ENCODE measurements around the gene DKKL1. TPM values are rescaled to one million over a fixed set of nuclear protein-coding genes. Genes with fewer than 3 reads are reported as not detected.

DKKL1 gene
- total and polyA plus RNA-seq, 2 experiments from 2014 or later, result 2.2 to 6.0 TPM

GRCh38 chr19:49340865-49341718 lies 22.6 kb upstream of the DKKL1 start:
- Histone ChIP-seq H3K27me3 (no peaks in the 10 kb centered on the region), H3K4me1 (ENCODE audit: insufficient read depth) (no peaks in the 10 kb centered on the region), H3K79me2 (no peaks in the 10 kb centered on the region), H2AFZ (no peak overlapping the region), H4K20me1 (ENCODE audit: insufficient read depth, poor library complexity, severe bottlenecking) (peaks cover 7% of the 10 kb centered on the region), H3K27ac (no peak overlapping the region), H3K9me2 (replicated peaks; ENCODE audit: insufficient read depth) (no peaks in the 10 kb centered on the region), H3K36me3 (replicated peaks; ENCODE audit: insufficient read depth, low read depth) (no peaks in the 10 kb centered on the region), H3K4me3 (no peak overlapping the region), H3K4me2 (no peak overlapping the region), H3K9me3 (ENCODE audit: low read depth) (no peaks in the 10 kb centered on the region)
- 96% methylated on average over 11 of the region's 11 CpGs for WGBS (ENCODE audit: low lambda C conversion rate, missing lambda C conversion rate)
- DNase-seq (ENCODE audit: low spot score), result no peak
- TF ChIP-seq CTCF (IDR thresholded peaks at IDR 0.05; ENCODE audit: poor library complexity), result no peak
- no peak for TF ChIP-seq EZH2phosphoT487 (IDR thresholded peaks at IDR 0.05; ENCODE audit: low read depth, severe bottlenecking, unreplicated experiment)
- TF ChIP-seq EZH2 (IDR thresholded peaks at IDR 0.05; ENCODE audit: borderline replicate concordance), result no peak

- H2AFZ ChIP-seq, result no peak overlapping the region
- 97% methylated on average over 11 of the region's 11 CpGs for WGBS (ENCODE audit: low lambda C conversion rate, missing lambda C conversion rate)
- no peaks in the 10 kb centered on the region for H3K4me1 ChIP-seq (ENCODE audit: insufficient read depth)
- H3K9me3 ChIP-seq (ENCODE audit: low read depth), result no peaks in the 10 kb centered on the region
- no peak overlapping the region for H3K4me3 ChIP-seq
- no peaks in the 10 kb centered on the region for H3K27me3 ChIP-seq
- H3K79me2 ChIP-seq, result no peaks in the 10 kb centered on the region
- no peaks in the 10 kb centered on the region for H3K9me2 ChIP-seq (replicated peaks; ENCODE audit: insufficient read depth)
- no peak overlapping the region for H3K27ac ChIP-seq
- H3K36me3 ChIP-seq (replicated peaks; ENCODE audit: insufficient read depth, low read depth), result no peaks in the 10 kb centered on the region
- DNase-seq (ENCODE audit: low spot score), result no peak
- H4K20me1 ChIP-seq (ENCODE audit: insufficient read depth, poor library complexity, severe bottlenecking), result peaks cover 7% of the 10 kb centered on the region
- TF ChIP-seq CTCF (IDR thresholded peaks at IDR 0.05; ENCODE audit: poor library complexity) (no peak), EZH2phosphoT487 (IDR thresholded peaks at IDR 0.05; ENCODE audit: low read depth, severe bottlenecking, unreplicated experiment) (no peak), EZH2 (IDR thresholded peaks at IDR 0.05; ENCODE audit: borderline replicate concordance) (no peak)
- no peak overlapping the region for H3K4me2 ChIP-seq
These were observed 21.4 kb upstream of the DKKL1 start for GRCh38 chr19:49342291-49342721.

GRCh38 chr19:49343123-49343522 lies 20.6 kb upstream of the DKKL1 start:
- over 99% methylated on average over 7 of the region's 7 CpGs for WGBS (ENCODE audit: low lambda C conversion rate, missing lambda C conversion rate)
- Histone ChIP-seq H3K4me2 (no peak overlapping the region), H3K4me3 (no peak overlapping the region), H3K79me2 (no peaks in the 10 kb centered on the region), H3K36me3 (replicated peaks; ENCODE audit: insufficient read depth, low read depth) (no peaks in the 10 kb centered on the region), H3K4me1 (ENCODE audit: insufficient read depth) (no peaks in the 10 kb centered on the region), H3K9me2 (replicated peaks; ENCODE audit: insufficient read depth) (no peaks in the 10 kb centered on the region), H3K9me3 (ENCODE audit: low read depth) (no peaks in the 10 kb centered on the region), H4K20me1 (ENCODE audit: insufficient read depth, poor library complexity, severe bottlenecking) (peaks cover 7% of the 10 kb centered on the region), H3K27ac (no peak overlapping the region), H3K27me3 (no peaks in the 10 kb centered on the region), H2AFZ (no peak overlapping the region)
- no peak for TF ChIP-seq EZH2phosphoT487 (IDR thresholded peaks at IDR 0.05; ENCODE audit: low read depth, severe bottlenecking, unreplicated experiment)
- no peak for TF ChIP-seq EZH2 (IDR thresholded peaks at IDR 0.05; ENCODE audit: borderline replicate concordance)
- TF ChIP-seq CTCF (IDR thresholded peaks at IDR 0.05; ENCODE audit: poor library complexity), result no peak
- DNase-seq (ENCODE audit: low spot score), result no peak
